ENCODE data around the gene CD53. TPM values are rescaled to one million over a fixed set of nuclear protein-coding genes. Genes with fewer than 3 reads are reported as not detected.
"Not testable (repeated sequence)": the region's sequence is repeated elsewhere in the genome, so short reads cannot be mapped to it uniquely, and the experiment has no call there.

CD53 gene
- total RNA-seq: 10 to 100 TPM in 1 of 2 donors, 1 to 10 TPM in 1; 7.5 to 20.8 TPM
- long read RNA-seq, partial matches to known transcripts: 1 of 5 reads
- long read RNA-seq, other reads (novel, unspliced or antisense): 0 of 5 reads

GRCh38 chr1:110872745-110873720, at the start of gene CD53:
TSS of gene CD53 (plus strand) at chr1:110873148. CDS start at chr1:110891409, 18,261 bp downstream.
- DNase-seq: no peak
- peak; percentile 42 for ATAC-seq
- intact Hi-C loops (cut with DNase I, micrococcal nuclease): no loop called here

- ATAC-seq: no peak
- intact Hi-C loops (cut with DNase I, micrococcal nuclease): no loop called here
- no peak for DNase-seq
Observed at GRCh38 chr1:110824192-110824591, 48.8 kb upstream of the CD53 start.

GRCh38 chr1:110829955-110830553, 42.9 kb upstream of the CD53 start:
- intact Hi-C loops (cut with DNase I, micrococcal nuclease): no loop called here
- peak; percentile 42 for ATAC-seq
- no peak for DNase-seq

- DNase-seq; ATAC-seq; intact Hi-C loops (cut with DNase I, micrococcal nuclease): not testable (repeated sequence)
Observed at GRCh38 chr1:110833779-110834178, 39.2 kb upstream of the CD53 start.

GRCh38 chr1:110846861-110847260, 26.1 kb upstream of the CD53 start:
- intact Hi-C loops (cut with DNase I, micrococcal nuclease): no loop called here
- ATAC-seq: no peak
- DNase-seq: no peak

GRCh38 chr1:110850145-110850544, 22.8 kb upstream of the CD53 start:
- no peak for ATAC-seq
- no peak for DNase-seq
- intact Hi-C loops (cut with DNase I, micrococcal nuclease): no loop called here

- no peak for DNase-seq
- intact Hi-C loops (cut with DNase I, micrococcal nuclease): no loop called here
- ATAC-seq: peak; percentile 78
Observed at GRCh38 chr1:110850627-110851026, 22.3 kb upstream of the CD53 start.

- ATAC-seq (no peak), DNase-seq (no peak)
- intact Hi-C loops (cut with DNase I, micrococcal nuclease): no loop called here
Observed at GRCh38 chr1:110853135-110853534, 19.8 kb upstream of the CD53 start.

- no peak for DNase-seq
- peak; percentile 24 for ATAC-seq
- intact Hi-C loops (cut with DNase I, micrococcal nuclease): no loop called here
Observed at GRCh38 chr1:110856410-110856809, 16.5 kb upstream of the CD53 start.

- intact Hi-C loops (cut with DNase I, micrococcal nuclease): no loop called here
- no peak for DNase-seq
- ATAC-seq: no peak
Observed at GRCh38 chr1:110857964-110858948, 14.7 kb upstream of the CD53 start.

GRCh38 chr1:110859062-110859461, 13.9 kb upstream of the CD53 start:
- no peak for ATAC-seq
- intact Hi-C loops (cut with DNase I, micrococcal nuclease): no loop called here
- DNase-seq: no peak

GRCh38 chr1:110860174-110860573, 12.8 kb upstream of the CD53 start:
- ATAC-seq (no peak), DNase-seq (no peak)
- intact Hi-C loops (cut with DNase I, micrococcal nuclease): no loop called here

- not testable (repeated sequence) for DNase-seq
Observed at GRCh38 chr1:110860620-110861019, 12.3 kb upstream of the CD53 start.

GRCh38 chr1:110861942-110862341, 11.0 kb upstream of the CD53 start:
- ATAC-seq; intact Hi-C loops (cut with DNase I, micrococcal nuclease); DNase-seq: not testable (repeated sequence)

More at GRCh38 chr1:110860620-110861019, 12.3 kb upstream of the CD53 start:
- ATAC-seq; intact Hi-C loops (cut with DNase I, micrococcal nuclease): not testable (repeated sequence)

GRCh38 chr1:110864287-110864686, 8.7 kb upstream of the CD53 start:
- ATAC-seq: no peak
- intact Hi-C loops (cut with DNase I, micrococcal nuclease): no loop called here
- no peak for DNase-seq

GRCh38 chr1:110870721-110871388, 2.1 kb upstream of the CD53 start:
- DNase-seq (no peak), ATAC-seq (no peak)
- intact Hi-C loops (cut with DNase I, micrococcal nuclease): no loop called here

- DNase-seq (no peak), ATAC-seq (no peak)
- intact Hi-C loops (cut with DNase I, micrococcal nuclease): no loop called here
Observed at GRCh38 chr1:110872366-110872744, 593 bp upstream of the CD53 start.

- intact Hi-C loops (cut with DNase I, micrococcal nuclease): no loop called here
- DNase-seq (no peak), ATAC-seq (no peak)
Observed at GRCh38 chr1:110873856-110874255, 908 bp downstream of the CD53 start.
